Anterior cingulate cortex (tissue), 58 donors: Measurements from ENCODE around the gene CPNE7.

ENCODE experiments used
- DNase-seq, 58 donors: peaks; one replicate each; lab custom pipeline; 2025; lab: John Stamatoyannopoulos, UW

The CPNE7 gene

GRCh38 chr16:89643769-89644300 is 68.3 kb downstream of the CPNE7 start:
- DNase-seq: no peak

- no peak for DNase-seq
Measured at GRCh38 chr16:89645122-89645521, 69.6 kb downstream of the CPNE7 start.

- DNase-seq: no peak
Measured at GRCh38 chr16:89646270-89646669, 70.7 kb downstream of the CPNE7 start.
